Testis (tissue), 5 donors: ENCODE data around the gene RNF40. TPM values are rescaled to one million over a fixed set of nuclear protein-coding genes. Genes with fewer than 3 reads are reported as not detected.

Experiments used
- DNase-seq: peaks from one replicate; pipeline ENCODE4 v3.0.0-alpha.2; 2019
- H3K27ac ChIP-seq, 2 donors: fragments of 200-600 bp; sonication (generic); one replicate each; pipeline ENCODE4 v1.5.1; 2019
- H3K27me3 ChIP-seq: fragments of 200-600 bp; sonication (generic); one replicate; pipeline ENCODE4 v1.5.1; 2019
- H3K36me3 ChIP-seq: fragments of 200-600 bp; sonication (generic); one replicate; pipeline ENCODE4 v1.5.1; 2017; ENCODE audit warnings: low read depth; ENCODE audit errors: missing control alignments
- H3K4me1 ChIP-seq: fragments of 200-600 bp; sonication (generic); one replicate; pipeline ENCODE4 v1.5.1; 2019
- H3K4me3 ChIP-seq, 2 donors: fragments of 200-600 bp; sonication (generic); one replicate each; pipeline ENCODE4 v1.5.1; 2017 to 2019
- H3K9me3 ChIP-seq: fragments of 200-600 bp; sonication (generic); one replicate; pipeline ENCODE4 v1.5.1; 2017
- CTCF ChIP-seq, 3 experiments: fragments of 450-650 bp in 2 of 3; fragments of 200-600 bp in 1 of 3; sonication (generic) in 1 of 3; IDR thresholded peaks; one replicate each; pipeline ENCODE4 v1.5.1; 2016 to 2019; ENCODE audit warnings: antibody characterized with exemption in 3 of 3, mild to moderate bottlenecking in 2 of 3, moderate library complexity in 1 of 3
- POLR2A ChIP-seq: fragments of 450-650 bp; IDR thresholded peaks from one replicate; pipeline ENCODE4 v1.6.1; 2017; ENCODE audit warnings: antibody characterized with exemption, mild to moderate bottlenecking, moderate library complexity
- whole genome bisulfite sequencing, 2 donors: methylation state at CpG; one replicate each; pipeline ENCODE4 v1.1.5; 2018; 5-methylcytosine and 5-hydroxymethylcytosine counted together
- intact Hi-C: fragments of 100-400 bp; cut with DNase I; formaldehyde crosslinking; loops from one replicate; pipeline ENCODE4 v1.15.1; 2023; ENCODE audit warnings: low total_unique reads
- long read RNA-seq, 2 donors: transcript quantifications; one replicate each; lab custom pipeline, GENCODE V29; 2026
- polyA plus RNA-seq: library from polyadenylated mRNA; stranded (reverse); fragments of 350-450 nt; fragmentation: Illumina TruSeq; extraction: RNeasy Lipid Tissue Mini Kit (QIAGEN cat#74804); gene quantifications from one replicate; pipeline ENCODE4 v1.2.3, GENCODE V29; 2014; ENCODE audit warnings: low read depth, low replicate concordance; ENCODE audit not compliant: insufficient read depth
- total RNA-seq, 2 donors: library from RNA; depleted of rRNA; stranded (reverse); fragments of >200 nt; gene quantifications; one replicate each; pipeline ENCODE4 v1.2.3, GENCODE V29; 2016

RNF40 gene
- total RNA-seq (100 to 1,000 TPM; 143 to 162 TPM), polyA plus RNA-seq (219 TPM)
- long read RNA-seq, donor 1, full-length matches to known transcripts, result 3 of 11 reads
- long read RNA-seq, donor 1, partial matches to known transcripts, result 8 of 11 reads
- long read RNA-seq, donor 1, other reads (novel, unspliced or antisense), result 0 of 11 reads
- long read RNA-seq, donor 2, full-length matches to known transcripts, result 2 of 7 reads
- long read RNA-seq, donor 2, partial matches to known transcripts, result 5 of 7 reads
- long read RNA-seq, donor 2, other reads (novel, unspliced or antisense), result 0 of 7 reads

DNA sequence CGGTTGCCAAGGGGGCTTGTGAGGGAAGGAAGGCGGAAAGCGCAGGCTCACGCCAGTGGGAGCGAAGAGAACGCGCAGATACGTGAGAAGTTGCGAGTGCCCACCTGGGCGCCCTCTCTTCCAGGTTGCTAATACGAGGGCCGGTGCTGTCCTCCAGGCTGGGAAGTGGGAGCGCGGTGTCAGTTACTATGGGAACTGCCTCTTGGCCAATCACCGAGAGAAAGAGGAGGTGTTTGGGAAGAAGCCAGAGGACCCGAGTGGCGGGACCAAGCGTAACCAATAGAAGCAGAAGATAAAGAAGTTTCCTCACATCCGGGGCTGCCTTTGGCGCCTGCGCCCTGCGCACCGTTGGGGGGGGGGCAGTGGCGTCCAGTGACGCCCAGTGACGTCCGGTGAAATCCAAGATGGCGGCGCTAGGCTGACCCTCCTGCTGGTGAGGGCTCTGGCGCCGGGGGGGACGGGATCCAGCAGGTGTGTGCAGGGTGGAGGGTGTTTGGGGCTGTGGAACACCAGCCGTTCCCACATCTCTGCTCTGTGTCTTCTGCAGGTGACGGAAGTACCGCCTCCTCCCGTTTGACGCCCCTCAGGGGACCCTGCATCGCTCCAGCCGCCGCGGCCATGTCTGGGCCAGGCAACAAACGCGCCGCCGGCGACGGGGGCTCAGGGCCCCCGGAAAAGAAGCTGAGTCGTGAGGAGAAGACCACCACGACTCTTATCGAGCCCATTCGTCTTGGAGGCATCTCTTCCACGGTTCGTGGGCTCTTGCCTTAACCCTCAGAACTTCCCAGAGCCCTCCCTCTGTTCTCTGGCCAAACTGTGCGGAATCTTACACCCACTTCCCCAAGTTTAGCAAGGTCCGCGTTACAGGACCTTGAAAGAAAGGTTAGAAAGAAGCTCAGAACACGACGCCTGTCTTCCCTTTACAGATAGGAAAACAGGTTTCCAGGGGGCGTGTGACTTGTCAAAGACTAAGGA, at the start of gene RNF40, which contains the start of gene CFAP119:
RNF40 (plus strand) TSS at position 395 of the 975 bp plus-strand sequence; CDS start at position 619, 224 bp downstream.
CFAP119 (minus strand) TSS at position 135 of the 975 bp plus-strand sequence. CDS start 314 bp downstream, outside the sequence.
- Histone ChIP-seq H3K36me3 (no peaks in the 10 kb centered on the region), H3K27me3 (no peaks in the 10 kb centered on the region), H3K4me1 (peaks cover 22% of the 10 kb centered on the region), H3K9me3 (no peaks in the 10 kb centered on the region), H3K27ac (peak within 1 kb of the TSS; percentile 87 to 88), H3K4me3 (peak within 1 kb of the TSS; percentile 80 to 83)
- peak in 1 of 3 experiments; percentile 3 for TF ChIP-seq CTCF (IDR thresholded peaks at IDR 0.05)
- TF ChIP-seq POLR2A, result no peak
- peak; percentile 98 for DNase-seq
- 1 to 2% methylated on average over 34 to 59 of the region's 60 CpGs for WGBS, 2 donors
- intact Hi-C loops, result no loop called here

GRCh38 chr16:30715750-30716445, 46.2 kb upstream of the RNF40 start:
- DNase-seq, result no peak
- 81 to 86% methylated on average over 17 of the region's 17 CpGs for WGBS, 2 donors
- peak overlapping the region; percentile 4 to 65 for H3K27ac ChIP-seq
- TF ChIP-seq POLR2A (no peak), CTCF (IDR thresholded peaks at IDR 0.05) (no peak)
- H3K9me3 ChIP-seq, result no peaks in the 10 kb centered on the region
- no peak overlapping the region for H3K4me3 ChIP-seq
- H3K27me3 ChIP-seq, result no peaks in the 10 kb centered on the region
- no peaks in the 10 kb centered on the region for H3K4me1 ChIP-seq
- intact Hi-C loops, result no loop called here
- H3K36me3 ChIP-seq, result no peaks in the 10 kb centered on the region

DNA sequence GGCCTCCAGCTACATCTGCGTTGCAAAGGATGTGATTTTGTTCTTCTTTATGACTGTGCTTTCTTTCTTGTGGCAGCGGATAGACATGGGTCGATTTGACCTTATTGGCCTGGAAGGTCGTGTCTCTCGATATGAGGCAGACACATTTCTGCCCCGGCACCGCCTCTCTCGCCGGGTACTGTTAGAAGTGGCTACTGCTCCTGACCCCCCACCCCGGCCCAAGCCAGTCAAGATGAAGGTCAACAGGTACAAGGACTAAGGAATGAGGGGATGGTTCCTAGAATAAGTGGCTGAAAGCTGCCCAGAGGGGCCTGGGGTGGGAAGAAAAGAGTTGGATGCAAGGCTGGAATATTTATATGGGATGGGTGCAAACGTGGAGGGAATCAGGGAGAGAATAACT, 42.0 kb upstream of the RNF40 start:
- TF ChIP-seq CTCF (IDR thresholded peaks at IDR 0.05), result no peak
- TF ChIP-seq POLR2A, result no peak
- no peaks in the 10 kb centered on the region for H3K9me3 ChIP-seq
- DNase-seq, result no peak
- H3K36me3 ChIP-seq, result no peaks in the 10 kb centered on the region
- no peak overlapping the region for H3K4me3 ChIP-seq
- intact Hi-C loops, result no loop called here
- H3K4me1 ChIP-seq, result peaks cover 2% of the 10 kb centered on the region
- no peak overlapping the region for H3K27ac ChIP-seq
- H3K27me3 ChIP-seq, result no peaks in the 10 kb centered on the region
- 87 to 90% methylated on average over 7 to 11 of the region's 11 CpGs for WGBS, 2 donors

DNA sequence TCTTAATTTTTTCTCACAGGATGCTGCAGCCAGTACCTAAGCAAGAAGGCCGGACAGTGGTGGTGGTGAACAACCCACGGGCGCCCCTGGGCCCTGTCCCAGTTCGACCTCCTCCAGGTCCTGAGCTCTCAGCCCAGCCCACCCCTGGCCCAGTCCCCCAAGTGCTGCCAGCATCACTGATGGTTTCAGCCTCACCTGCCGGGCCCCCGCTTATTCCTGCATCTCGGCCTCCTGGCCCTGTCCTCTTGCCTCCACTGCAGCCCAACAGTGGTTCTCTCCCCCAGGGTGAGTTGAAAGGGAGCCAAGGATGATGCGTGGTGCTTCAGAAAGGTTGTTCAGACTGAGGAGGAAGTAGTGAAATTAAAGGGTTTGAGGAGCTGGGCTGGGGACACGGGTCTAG, 41.4 kb upstream of the RNF40 start:
- intact Hi-C loops, result no loop called here
- no peaks in the 10 kb centered on the region for H3K9me3 ChIP-seq
- WGBS, 2 donors, result 78 to 88% methylated on average over 7 to 9 of the region's 9 CpGs
- no peaks in the 10 kb centered on the region for H3K36me3 ChIP-seq
- no peak overlapping the region for H3K27ac ChIP-seq
- no peaks in the 10 kb centered on the region for H3K27me3 ChIP-seq
- no peak for TF ChIP-seq POLR2A
- TF ChIP-seq CTCF (IDR thresholded peaks at IDR 0.05), result no peak
- no peak for DNase-seq
- H3K4me1 ChIP-seq, result peaks cover 2% of the 10 kb centered on the region
- H3K4me3 ChIP-seq, result no peak overlapping the region
